NCI-H1092 treated with DMSO at 0.1 percent for 48 hours (cell line): ENCODE results near the gene SERPIND1.

ENCODE experiments used
- DNase-seq: peaks from one replicate; lab custom pipeline; 2025; lab: John Stamatoyannopoulos, UW

SERPIND1 gene

DNA sequence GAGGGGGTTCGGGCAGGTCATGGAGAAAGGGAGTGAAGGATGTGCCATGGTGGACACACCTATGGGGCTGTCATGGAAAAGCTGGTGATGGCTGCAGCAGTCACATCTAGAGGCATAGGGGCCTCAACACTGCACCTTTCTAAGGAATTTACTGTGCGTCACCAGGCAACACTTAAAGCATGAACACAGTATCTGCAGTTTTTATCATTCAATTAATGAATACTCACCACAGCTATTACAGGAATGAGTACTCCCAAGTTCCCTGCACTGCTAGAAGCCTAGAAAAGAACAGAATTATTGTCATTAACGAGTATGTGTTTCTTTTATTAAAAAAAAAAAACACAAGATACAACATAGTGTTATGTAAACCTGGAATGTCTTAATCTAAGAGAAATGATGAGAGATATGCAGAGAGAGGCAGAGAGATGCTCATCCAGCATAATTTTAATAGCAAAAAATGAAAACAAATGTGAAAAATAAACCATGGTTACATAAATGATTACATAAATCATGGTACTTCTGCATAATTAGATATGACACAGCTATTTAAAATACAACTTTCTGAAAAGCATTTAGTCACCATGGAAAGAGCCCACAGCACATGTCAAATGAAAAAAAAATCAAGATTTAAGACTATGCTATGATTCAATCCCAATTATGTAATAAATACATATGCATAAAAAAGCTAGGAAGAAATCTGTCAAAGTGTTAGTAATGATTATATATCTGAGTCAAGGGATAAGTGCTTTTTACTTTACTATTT lies 19.2 kb downstream of the SERPIND1 start:
- DNase-seq, result no peak

DNA sequence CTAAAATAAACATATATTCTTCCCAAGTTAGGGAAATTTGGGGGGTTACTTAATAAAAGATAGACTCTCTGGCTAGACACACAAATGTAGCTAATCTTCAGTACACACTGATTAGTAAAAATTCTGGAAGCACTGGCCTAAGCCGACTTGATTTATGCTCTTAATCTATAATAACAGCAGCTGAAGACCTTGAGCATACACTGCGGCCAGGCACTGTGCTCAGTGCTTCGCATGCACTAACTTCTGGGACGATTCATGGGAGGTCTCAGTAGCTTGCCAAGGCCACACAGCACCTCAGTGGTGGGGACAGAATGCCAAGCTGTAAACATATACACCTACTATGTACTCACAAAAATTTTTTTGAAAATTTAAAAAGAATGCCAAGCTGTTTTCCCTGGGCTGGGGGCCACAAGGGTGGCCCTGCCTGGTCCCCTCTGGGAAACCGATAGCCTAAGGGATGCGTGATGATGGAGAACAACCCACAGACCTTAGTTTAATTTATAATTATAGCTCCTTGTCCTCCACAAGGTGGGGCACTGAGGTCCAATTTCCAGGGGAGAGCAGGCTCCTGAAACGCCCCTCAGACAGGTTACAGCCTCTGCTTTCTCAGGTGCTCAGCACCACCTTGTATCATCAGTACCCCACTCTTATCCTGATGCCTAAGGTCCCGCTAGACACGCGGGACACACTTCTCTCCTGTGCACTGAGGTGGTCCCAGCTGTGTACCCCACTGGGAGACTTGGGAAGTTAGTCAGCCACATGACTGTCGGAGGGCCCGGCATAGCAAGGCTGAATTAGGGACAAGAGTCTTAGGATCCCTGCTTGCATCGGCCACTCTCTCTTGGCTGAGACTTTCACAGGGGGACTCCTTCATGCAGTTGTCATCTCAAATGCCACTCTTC lies 20.1 kb downstream of the SERPIND1 start:
- no peak for DNase-seq

DNA sequence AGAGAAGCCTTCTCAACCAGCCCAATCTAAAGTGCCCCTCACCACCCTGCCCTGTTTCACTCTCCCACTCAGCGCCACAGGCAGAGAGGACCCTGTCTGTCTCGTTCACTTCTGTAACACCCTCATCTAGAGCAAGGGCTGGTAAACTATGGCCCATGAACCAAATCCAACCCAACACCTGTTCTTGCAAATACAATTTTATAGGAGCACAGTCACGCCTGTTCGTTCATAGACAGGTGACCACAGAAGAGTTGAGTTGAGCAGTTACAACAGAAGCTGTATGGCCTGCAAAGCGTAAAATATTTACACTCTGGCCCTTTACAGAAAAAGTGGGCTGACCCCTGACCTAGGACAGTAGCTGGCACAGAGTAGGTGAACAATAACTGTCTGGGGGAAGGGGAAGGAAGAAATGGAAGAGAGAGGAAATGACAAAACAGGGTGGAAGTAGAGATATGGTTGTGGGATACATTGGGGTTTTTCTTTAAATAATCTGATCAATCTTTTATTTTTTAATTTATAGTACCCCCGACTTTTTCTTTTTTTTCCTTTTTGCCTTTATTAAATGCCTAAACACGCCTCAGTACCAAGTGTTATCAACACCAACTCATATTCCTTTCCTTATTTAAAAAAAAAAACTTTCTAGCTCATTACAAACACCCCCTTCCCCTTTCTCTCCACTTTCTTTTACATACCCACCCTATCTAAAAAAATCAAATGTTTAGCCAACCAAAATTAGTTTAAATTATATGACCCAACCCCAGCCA lies 20.9 kb downstream of the SERPIND1 start:
- no peak for DNase-seq

DNA sequence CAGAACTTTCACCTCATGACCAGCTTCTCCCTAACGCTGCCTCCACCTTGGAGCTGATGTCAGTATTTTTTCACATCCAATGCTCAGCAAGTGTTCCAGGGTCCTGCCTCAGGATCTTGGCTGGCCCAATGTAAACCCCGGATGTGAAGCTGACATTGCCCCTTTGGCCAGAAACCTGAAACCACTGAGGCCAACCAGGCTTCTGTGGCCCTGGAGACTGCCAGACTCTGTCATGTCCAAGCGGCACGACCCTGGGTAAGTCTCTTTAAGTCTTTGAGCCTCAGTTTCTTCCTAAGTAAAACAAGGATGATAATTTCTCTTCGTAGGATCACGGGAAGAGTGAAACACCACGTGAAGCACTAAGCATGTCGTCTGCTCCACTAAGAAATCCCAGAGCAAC lies 22.8 kb downstream of the SERPIND1 start:
- no peak for DNase-seq

DNA sequence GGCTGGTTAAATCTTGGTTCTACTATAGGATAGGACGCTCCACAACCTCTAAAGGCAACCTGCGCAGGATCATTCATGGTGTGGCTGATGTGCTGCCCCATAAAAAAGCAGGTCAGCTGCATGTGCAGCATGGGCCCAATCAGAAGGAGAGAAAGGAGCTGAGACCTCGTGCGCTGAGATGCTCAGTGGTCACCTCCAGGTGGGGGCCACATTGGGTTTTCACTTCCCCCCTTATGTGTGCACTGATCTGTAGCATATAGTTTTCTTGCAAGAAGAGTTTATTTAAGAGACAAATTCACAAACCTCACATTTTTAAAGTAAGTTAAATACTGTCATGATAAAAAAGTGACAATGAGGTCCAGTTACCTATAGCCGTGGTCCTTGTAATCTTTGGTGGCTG lies 24.3 kb downstream of the SERPIND1 start:
- no peak for DNase-seq

DNA sequence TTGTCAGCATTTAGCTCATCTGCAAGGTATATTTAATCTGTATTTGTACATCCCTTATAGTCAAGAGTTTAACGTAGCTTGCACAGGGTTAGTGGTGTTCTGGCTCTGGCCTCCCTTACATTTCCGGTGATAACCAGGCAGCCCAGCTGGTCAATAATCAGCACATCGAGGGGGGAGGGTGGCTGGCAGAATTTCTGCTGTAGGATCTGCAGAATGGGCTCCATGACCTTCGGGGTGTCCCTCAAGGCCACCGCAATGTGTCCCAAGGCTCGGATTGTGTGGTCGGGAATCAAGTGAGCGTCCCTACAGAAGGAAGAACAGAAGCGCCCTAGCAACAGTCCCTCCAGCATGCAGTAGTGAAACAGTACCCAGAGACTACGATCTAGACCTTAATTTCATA lies 25.1 kb downstream of the SERPIND1 start:
- DNase-seq, result no peak

DNA sequence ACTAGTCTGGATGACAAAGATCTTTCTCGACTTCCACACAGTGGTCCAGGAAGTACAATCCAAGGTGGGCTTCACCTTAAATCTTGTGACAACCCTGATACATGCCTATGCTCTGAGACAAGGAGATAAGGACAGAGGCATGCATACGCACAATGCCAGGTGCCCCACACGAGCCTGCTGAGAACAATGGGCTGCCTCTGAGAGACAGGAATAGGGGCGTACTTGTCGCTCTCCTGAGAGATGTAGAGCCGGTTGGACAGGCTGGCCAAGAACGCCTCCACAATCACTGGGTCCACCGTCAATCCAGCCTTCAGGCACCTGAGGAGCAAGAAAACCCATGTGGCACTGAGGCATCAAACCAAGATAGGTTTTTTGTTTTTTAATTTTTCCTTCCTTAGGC lies 25.5 kb downstream of the SERPIND1 start:
- DNase-seq, result no peak

DNA sequence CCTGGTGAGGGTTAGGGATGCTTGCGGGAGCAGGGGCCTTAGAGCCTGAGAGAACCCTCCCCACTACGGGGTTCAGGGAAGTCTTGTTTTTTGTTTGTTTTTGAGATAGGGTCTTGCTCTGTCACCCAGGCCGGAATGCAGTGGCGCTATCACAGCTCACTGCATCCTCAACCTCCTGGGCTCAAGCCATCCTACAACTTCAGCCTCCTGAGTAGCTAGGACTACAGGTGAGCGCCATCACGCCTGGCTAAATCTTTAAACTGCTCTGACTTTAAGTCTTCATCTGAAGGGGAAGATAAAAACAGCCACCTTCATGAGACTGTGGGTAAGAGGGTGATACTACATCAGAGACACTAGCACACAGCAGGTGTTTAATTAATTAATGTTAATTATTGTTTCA lies 28.5 kb downstream of the SERPIND1 start:
- DNase-seq, result no peak

DNA sequence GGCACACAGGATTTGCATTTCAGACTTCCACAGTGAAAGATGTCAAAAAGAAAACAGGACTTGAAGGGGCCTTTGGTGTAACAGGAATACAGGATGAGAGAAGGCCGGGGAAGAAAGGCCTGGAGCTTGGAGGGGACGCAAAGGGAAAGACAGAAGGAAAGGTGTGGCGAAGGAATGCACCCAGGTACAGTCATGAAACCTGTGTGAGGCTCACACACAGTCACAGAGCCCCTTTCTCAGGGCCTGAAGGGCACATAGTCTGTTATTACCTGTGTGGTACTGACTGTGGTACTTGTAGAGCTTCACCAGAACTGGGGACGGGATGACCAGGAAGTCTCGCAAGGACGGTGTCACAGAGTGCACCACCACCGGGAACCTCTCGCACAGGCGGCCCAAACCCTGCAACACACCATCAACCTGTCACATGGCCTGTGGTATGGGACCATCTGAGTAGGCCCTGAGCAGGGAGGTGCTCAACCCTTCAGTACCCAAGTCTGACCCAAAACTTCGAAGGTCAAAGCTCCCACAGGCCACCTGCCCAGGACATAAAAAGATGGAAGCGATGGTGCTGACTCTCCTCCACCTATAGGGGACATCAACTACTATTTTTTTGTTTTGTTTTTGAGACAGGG lies 29.1 kb downstream of the SERPIND1 start:
- DNase-seq, result no peak

DNA sequence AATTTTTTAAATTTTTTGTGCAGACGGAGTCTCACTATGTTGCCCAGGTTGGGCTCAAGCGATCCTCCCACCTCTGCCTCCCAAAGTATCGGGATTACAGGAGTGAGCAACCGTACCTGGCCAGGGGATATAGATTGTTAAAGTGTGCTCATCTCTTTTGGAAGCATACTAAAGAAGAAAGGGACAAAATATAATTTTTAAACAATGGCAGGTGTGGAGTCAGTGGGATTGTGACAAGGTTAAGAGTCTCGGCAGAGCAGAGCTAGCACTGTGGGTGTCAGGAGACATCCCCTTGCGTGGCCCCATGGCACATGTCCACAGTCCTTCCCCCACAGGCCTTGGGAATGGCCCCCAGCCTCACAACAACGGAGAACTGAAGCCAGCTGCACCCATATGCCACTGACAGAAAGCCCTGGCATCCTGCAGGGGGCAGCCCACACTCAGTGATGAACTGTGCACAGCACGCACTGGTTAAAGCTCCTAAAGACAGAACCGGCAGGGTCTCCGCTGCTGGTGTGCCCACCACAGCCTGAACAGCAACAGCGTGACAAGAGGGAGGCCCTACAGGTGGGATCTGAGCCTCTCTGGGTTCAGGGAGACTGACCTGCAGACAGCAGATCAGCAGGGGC lies 29.9 kb downstream of the SERPIND1 start:
- DNase-seq, result no peak

DNA sequence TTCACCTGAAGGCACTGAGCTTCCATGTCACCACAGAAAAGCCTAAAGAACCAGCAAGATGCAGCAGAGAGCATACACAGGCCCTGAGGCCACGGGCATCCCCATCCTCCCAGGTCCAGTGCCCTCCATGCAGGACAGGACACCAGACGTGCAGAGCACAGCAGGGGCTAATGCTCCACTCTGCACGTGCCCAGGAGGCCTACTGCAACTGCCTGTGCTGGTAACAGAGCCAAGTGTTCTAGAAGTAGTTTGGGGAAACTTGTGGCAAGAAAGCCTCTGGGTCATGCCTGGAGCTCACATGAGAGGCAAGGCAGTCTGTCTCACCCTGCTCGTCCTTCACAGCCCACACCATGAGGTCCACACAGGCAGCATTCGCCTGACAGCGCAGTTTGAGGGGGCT lies 30.7 kb downstream of the SERPIND1 start:
- DNase-seq, result no peak

DNA sequence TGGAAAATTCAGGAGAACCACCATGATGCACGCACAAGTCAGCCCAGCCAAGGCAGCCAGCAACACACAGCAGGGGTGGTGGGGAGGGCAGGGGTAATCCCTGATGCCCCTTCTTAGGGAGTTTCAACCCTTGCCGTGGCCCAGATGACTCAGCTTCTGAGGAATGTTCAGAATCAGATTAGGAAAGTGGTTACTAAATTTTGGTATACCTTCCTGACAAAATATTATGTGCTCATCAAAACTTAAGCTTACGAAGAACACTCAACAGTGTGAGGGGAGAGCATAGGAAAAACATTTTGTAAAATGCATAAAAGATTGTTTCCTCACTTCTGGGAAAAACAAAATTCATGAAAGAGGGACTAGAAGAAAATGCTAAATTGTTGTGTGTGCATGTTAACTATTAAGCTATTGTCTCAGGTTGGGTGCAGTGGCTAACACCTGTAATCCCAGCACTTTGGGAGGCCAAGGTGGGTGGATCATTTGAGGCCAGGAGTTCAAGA lies 32.1 kb downstream of the SERPIND1 start:
- no peak for DNase-seq

DNA sequence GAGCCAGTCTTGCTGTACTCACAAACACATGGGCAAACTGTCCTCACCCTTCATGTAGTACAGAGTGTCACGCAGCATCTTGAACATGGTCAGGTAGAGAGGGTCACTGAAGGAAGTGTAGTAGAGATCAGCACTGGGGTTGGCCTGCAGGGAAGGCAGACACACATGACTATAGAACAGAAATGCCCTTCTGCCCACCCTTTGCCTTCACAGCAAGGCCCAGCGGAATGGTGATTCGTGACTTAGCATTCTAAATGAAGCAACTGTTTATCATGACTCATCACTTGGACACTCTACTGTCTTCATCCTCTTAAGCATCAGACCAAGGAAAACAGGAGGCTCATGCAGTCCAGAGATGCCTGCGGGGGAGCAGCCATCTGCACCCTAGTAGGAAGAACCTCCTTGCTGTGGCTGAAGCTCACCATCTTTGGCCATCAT lies 33.4 kb downstream of the SERPIND1 start:
- no peak for DNase-seq

DNA sequence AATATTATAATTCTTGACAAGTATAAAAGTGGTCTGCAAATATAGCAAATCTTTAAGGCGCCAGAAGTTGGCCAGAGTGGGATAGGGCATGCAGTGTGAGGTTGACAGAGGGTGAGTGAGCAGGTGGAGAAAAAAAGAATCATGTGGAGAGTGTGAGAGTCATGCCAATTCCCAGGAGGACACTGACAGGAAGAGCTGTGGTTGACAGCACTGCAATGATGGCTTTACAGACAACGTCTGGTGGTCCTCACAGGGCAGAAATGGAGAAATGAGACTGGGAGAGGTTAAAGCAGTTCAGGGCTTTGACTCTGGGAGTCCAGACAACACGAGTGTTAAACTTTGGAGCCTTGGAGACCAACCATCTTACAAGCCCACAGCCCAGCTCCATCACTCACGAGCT lies 34.9 kb downstream of the SERPIND1 start:
- no peak for DNase-seq

DNA sequence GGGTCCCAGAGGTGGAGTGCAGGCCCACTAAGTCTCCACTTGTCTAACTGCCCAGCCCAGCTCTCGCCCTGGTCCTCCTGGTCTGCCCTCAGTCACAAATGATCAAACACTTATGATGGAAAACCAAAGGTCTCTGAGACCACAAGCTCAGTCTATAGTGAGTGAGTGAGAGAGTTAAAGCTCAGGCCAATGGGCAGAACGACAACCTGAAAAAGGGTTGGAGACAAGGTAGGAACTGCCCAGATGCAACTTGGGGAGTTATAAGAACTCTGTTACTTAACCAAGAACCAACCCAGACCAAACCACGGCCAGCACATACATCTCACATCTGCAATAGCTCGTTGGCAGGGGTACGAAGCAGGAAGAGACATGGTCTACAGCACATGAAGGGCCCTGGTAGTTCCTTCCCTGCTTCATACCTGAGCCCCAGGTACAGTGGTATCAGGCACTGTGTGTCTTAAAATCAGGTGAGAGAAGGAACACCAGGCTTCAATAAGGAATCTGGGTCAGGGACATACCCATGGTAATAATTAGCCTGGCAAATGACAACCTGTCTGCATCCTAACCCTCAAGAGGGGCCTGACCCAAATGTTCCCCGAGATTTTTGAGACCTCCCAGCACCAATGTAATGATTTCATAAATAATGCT lies 35.7 kb downstream of the SERPIND1 start:
- DNase-seq, result no peak

DNA sequence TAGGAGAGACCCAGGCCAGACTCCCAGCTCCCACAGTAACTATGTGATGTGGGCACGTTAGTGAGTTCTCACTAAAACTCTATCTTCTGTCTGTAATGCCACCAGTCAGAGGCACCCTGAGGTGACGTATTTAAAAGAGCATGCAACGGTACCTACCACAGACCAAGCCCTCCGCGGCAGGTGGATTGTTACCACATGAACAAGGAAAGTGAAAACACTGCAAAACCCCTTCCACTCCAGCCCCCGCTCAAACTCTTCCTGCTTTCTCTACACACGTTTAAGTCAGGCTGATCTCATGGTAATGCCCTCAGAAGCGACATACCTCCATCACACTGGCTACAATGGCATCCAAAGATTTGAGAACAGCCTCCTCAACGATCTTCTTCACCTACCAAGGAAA lies 36.7 kb downstream of the SERPIND1 start:
- no peak for DNase-seq

DNA sequence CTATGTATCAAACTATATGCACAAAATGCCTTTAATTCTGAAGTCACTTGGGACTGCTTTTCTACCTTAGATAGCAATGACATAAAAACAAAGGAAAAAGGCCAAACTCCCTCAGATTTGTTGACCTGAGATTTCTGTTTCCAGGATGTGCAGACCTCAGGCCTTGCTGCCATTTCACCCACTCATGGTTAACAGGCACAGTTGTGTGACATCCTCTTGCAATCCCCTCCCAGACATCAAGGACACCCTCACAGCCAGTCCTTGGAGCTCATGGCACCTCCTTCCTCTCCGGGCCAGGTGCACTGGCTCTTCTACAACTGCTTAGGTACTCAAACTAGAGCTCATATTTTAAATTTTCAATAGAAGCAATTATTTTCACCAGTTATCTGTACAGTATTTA lies 37.3 kb downstream of the SERPIND1 start:
- DNase-seq, result no peak

DNA sequence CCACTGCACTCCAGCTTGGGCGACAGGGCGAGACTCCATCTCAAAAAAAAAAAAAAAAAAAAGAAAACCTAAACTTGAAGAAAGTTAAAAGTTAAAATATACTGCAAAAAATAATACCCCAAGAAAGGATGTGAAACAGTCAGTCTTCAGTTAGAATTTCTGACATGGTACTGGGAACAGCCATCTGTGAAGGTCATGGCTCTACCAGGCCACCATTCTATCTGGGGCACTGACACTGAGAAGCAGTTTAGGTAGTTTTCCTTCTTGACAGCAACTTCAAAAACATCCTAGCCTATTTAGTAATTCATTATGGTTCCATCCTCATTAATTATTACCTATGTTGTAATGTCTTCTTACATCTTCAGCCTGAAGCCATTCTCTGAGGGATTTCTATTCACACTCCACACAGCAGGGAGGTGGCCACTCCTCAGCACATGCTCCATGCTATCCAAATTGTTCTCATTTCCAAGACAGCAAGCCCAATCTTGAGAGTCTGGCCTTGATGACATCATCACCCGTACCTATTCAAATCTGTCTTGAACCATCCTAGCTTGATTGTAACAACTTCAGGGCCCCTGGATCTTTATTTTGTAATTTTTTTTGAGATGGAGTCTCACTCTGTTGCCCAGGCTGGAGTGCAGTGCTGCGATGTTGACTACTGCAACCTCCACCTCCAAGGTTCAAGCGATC lies 38.2 kb downstream of the SERPIND1 start:
- no peak for DNase-seq

DNA sequence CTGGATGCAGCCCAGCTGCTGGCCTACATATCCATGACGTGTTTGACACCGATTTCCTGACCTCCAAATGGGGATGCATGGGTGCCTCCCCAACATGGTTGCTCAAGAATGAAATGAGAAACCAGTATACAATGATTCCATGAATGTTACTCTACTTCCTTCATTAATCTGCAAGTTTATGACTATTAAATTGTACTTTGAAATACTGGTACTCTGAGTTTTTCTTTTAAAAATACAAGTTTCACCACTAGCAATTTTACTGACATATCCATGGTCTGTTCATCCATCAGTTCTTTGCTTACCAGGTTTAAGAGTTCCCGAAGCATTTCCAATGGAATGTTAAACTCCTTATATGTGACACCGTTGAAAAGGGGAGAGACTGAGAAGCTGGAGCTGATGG lies 39.1 kb downstream of the SERPIND1 start:
- DNase-seq, result no peak

DNA sequence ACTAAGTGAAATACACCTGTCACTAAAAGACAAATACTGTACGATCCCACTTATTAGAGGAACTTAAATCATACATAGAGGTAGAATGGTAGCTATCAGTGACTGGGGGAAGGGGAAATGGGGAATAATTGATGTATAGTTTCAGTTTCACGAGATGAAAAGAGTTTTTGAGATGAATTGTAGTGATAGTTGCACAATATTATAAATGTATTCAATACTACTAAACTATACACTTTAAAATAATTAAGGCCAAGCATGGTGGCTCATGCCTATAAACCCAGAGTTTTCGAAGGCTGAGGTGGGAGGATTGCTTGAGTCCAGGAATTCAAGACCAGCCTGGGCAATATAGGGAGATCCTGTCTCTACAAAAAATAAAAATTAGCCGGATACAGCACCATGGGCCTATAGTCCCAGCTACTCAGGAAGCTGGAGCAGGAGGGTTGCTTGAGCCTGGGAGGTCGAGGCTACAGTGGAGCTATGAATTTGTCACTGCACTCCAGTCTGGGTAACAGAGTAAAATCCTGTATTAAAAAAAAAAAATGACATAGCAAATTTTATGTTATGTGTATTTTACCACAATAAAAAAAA lies 40.4 kb downstream of the SERPIND1 start:
- DNase-seq, result no peak
